ENCODE results near the gene CDC42EP3. TPM values are rescaled to one million over a fixed set of nuclear protein-coding genes. Genes with fewer than 3 reads are reported as not detected.

The CDC42EP3 gene
- 10 to 100 TPM in 4 of 8 experiments, 1 to 10 TPM in 3, under 1 TPM in 1; 0.63 to 32.1 (median 11.1) TPM for total RNA-seq

GRCh38 chr2:37671009-37671815, at the start of gene CDC42EP3:
TSS of gene CDC42EP3 (minus strand) at chr2:37671642. CDS start at chr2:37646587, 25,055 bp downstream.
- Histone ChIP-seq H3K27ac (peak within 1 kb of the TSS; percentile 87 to 93), H3K4me1 (replicated peaks in 1 of 2) (peaks cover 6 to 10% of the 10 kb centered on the region in 2 donors), H3K4me3 (peak within 1 kb of the TSS; percentile 72 to 95 (median 92))
- peak; percentile 28 to 69 (median 58) for ATAC-seq (replicated peaks in 6 of 8)
- in situ Hi-C loops (cut with MboI; ENCODE audit: low pct_unique_long_range_greater_than_20kb in 2 of 9, low sequenced_read_pairs in 9 of 9, unreplicated experiment in 9 of 9), result loop anchor here in 1 of 9 experiments (25.0 kb wide), 1 partner anchor 259 kb away; no protein-coding TSS in a partner anchor
- 0 to 20% (median 0%) methylated on average over 1 to 11 of the region's 90 CpGs; no CpG with 5 or more reads in 3 of the 10 experiments for WGBS, 10 experiments

- in situ Hi-C loops (cut with MboI; ENCODE audit: low pct_unique_long_range_greater_than_20kb in 2 of 9, low sequenced_read_pairs in 9 of 9, unreplicated experiment in 9 of 9), result no loop called here
- H3K4me3 ChIP-seq, result no peak overlapping the region
- no peak overlapping the region for H3K27ac ChIP-seq
- WGBS, 10 experiments, result 8 to 100% (median 82%) methylated on average over 1 to 2 of the region's 2 CpGs; no CpG with 5 or more reads in 3 of the 10 experiments
- no peak for ATAC-seq (replicated peaks in 6 of 8)
- no peaks in the 10 kb centered on the region for H3K4me1 ChIP-seq (replicated peaks in 1 of 2)
Measured at GRCh38 chr2:37721201-37721560, 49.7 kb upstream of the CDC42EP3 start.

- 4 to 89% (median 66%) methylated on average over 1 to 6 of the region's 6 CpGs for WGBS, 10 experiments
- Histone ChIP-seq H3K4me1 (replicated peaks in 1 of 2) (no peaks in the 10 kb centered on the region), H3K27ac (no peak overlapping the region), H3K4me3 (no peak overlapping the region)
- ATAC-seq (replicated peaks in 6 of 8), result no peak
- in situ Hi-C loops (cut with MboI; ENCODE audit: low pct_unique_long_range_greater_than_20kb in 2 of 9, low sequenced_read_pairs in 9 of 9, unreplicated experiment in 9 of 9), result no loop called here
Measured at GRCh38 chr2:37720533-37721200, 49.2 kb upstream of the CDC42EP3 start.

GRCh38 chr2:37718515-37719161, 47.2 kb upstream of the CDC42EP3 start:
- H3K4me3 ChIP-seq, result no peak overlapping the region
- WGBS, 10 experiments, result 60 to 100% (median 83%) methylated on average over 1 to 6 of the region's 7 CpGs
- ATAC-seq (replicated peaks in 6 of 8), result no peak
- no peak overlapping the region for H3K27ac ChIP-seq
- in situ Hi-C loops (cut with MboI; ENCODE audit: low pct_unique_long_range_greater_than_20kb in 2 of 9, low sequenced_read_pairs in 9 of 9, unreplicated experiment in 9 of 9), result no loop called here
- H3K4me1 ChIP-seq (replicated peaks in 1 of 2), result no peaks in the 10 kb centered on the region

GRCh38 chr2:37713258-37713700, 41.8 kb upstream of the CDC42EP3 start:
- WGBS, 10 experiments, result 7 to 100% (median 50%) methylated on average over 1 to 3 of the region's 3 CpGs; no CpG with 5 or more reads in 3 of the 10 experiments
- Histone ChIP-seq H3K4me1 (replicated peaks in 1 of 2) (no peaks in the 10 kb centered on the region), H3K4me3 (no peak overlapping the region), H3K27ac (no peak overlapping the region)
- peak in 4 of 8 experiments; percentile 22 to 89 (median 57) for ATAC-seq (replicated peaks in 6 of 8)
- in situ Hi-C loops (cut with MboI; ENCODE audit: low pct_unique_long_range_greater_than_20kb in 2 of 9, low sequenced_read_pairs in 9 of 9, unreplicated experiment in 9 of 9), result no loop called here

GRCh38 chr2:37711831-37712230, 40.4 kb upstream of the CDC42EP3 start:
- no peak for ATAC-seq (replicated peaks in 6 of 8)
- in situ Hi-C loops (cut with MboI; ENCODE audit: low pct_unique_long_range_greater_than_20kb in 2 of 9, low sequenced_read_pairs in 9 of 9, unreplicated experiment in 9 of 9), result no loop called here

GRCh38 chr2:37711308-37711731, 39.9 kb upstream of the CDC42EP3 start:
- 17 to 89% (median 80%) methylated on average over 1 of the region's 1 CpG; no CpG with 5 or more reads in 7 of the 10 experiments for WGBS, 10 experiments
- Histone ChIP-seq H3K4me1 (replicated peaks in 1 of 2) (peaks cover 0 to 2% of the 10 kb centered on the region in 2 donors), H3K4me3 (no peak overlapping the region), H3K27ac (no peak overlapping the region)
- peak in 3 of 8 experiments; percentile 61 to 77 (median 68) for ATAC-seq (replicated peaks in 6 of 8)
- in situ Hi-C loops (cut with MboI; ENCODE audit: low pct_unique_long_range_greater_than_20kb in 2 of 9, low sequenced_read_pairs in 9 of 9, unreplicated experiment in 9 of 9), result no loop called here

More at GRCh38 chr2:37711831-37712230, 40.4 kb upstream of the CDC42EP3 start:
- WGBS, 10 experiments, result 18 to 100% (median 93%) methylated on average over 1 to 2 of the region's 2 CpGs; no CpG with 5 or more reads in 3 of the 10 experiments
- H3K4me3 ChIP-seq, result no peak overlapping the region
- no peak overlapping the region for H3K27ac ChIP-seq
- H3K4me1 ChIP-seq (replicated peaks in 1 of 2), result no peaks in the 10 kb centered on the region

- ATAC-seq (replicated peaks in 6 of 8), result no peak
- Histone ChIP-seq H3K4me3 (no peak overlapping the region), H3K4me1 (replicated peaks in 1 of 2) (peaks cover 0 to 2% of the 10 kb centered on the region in 2 donors), H3K27ac (no peak overlapping the region)
- in situ Hi-C loops (cut with MboI; ENCODE audit: low pct_unique_long_range_greater_than_20kb in 2 of 9, low sequenced_read_pairs in 9 of 9, unreplicated experiment in 9 of 9), result no loop called here
- 71 to 92% (median 88%) methylated on average over 2 to 4 of the region's 4 CpGs; no CpG with 5 or more reads in 1 of the 10 experiments for WGBS, 10 experiments
Measured at GRCh38 chr2:37709111-37709510, 37.7 kb upstream of the CDC42EP3 start.

- no peak for ATAC-seq (replicated peaks in 6 of 8)
- in situ Hi-C loops (cut with MboI; ENCODE audit: low pct_unique_long_range_greater_than_20kb in 2 of 9, low sequenced_read_pairs in 9 of 9, unreplicated experiment in 9 of 9), result no loop called here
- 17 to 83% (median 72%) methylated on average over 1 to 2 of the region's 2 CpGs; no CpG with 5 or more reads in 2 of the 10 experiments for WGBS, 10 experiments
Measured at GRCh38 chr2:37708146-37708545, 36.7 kb upstream of the CDC42EP3 start.

GRCh38 chr2:37707393-37707792, 36.0 kb upstream of the CDC42EP3 start:
- in situ Hi-C loops (cut with MboI; ENCODE audit: low pct_unique_long_range_greater_than_20kb in 2 of 9, low sequenced_read_pairs in 9 of 9, unreplicated experiment in 9 of 9), result no loop called here
- Histone ChIP-seq H3K4me3 (no peak overlapping the region), H3K4me1 (replicated peaks in 1 of 2) (peaks cover 0 to 2% of the 10 kb centered on the region in 2 donors), H3K27ac (no peak overlapping the region)
- 60 to 100% (median 92%) methylated on average over 1 of the region's 1 CpG; no CpG with 5 or more reads in 4 of the 10 experiments for WGBS, 10 experiments
- ATAC-seq (replicated peaks in 6 of 8), result no peak

More at GRCh38 chr2:37708146-37708545, 36.7 kb upstream of the CDC42EP3 start:
- peaks cover 0 to 2% of the 10 kb centered on the region in 2 donors for H3K4me1 ChIP-seq (replicated peaks in 1 of 2)
- H3K27ac ChIP-seq, result no peak overlapping the region
- no peak overlapping the region for H3K4me3 ChIP-seq

GRCh38 chr2:37706334-37707183, 35.1 kb upstream of the CDC42EP3 start:
- in situ Hi-C loops (cut with MboI; ENCODE audit: low pct_unique_long_range_greater_than_20kb in 2 of 9, low sequenced_read_pairs in 9 of 9, unreplicated experiment in 9 of 9), result no loop called here
- 0 to 100% (median 66%) methylated on average over 1 to 4 of the region's 4 CpGs for WGBS, 10 experiments
- no peak overlapping the region for H3K27ac ChIP-seq
- ATAC-seq (replicated peaks in 6 of 8), result peak in 2 of 8 experiments; percentile 23 to 40
- peaks cover 0 to 2% of the 10 kb centered on the region in 2 donors for H3K4me1 ChIP-seq (replicated peaks in 1 of 2)
- no peak overlapping the region for H3K4me3 ChIP-seq

GRCh38 chr2:37705191-37705590, 33.7 kb upstream of the CDC42EP3 start:
- peaks cover 0 to 2% of the 10 kb centered on the region in 2 donors for H3K4me1 ChIP-seq (replicated peaks in 1 of 2)
- WGBS, 10 experiments, result 22 to 72% (median 44%) methylated on average over 1 to 2 of the region's 2 CpGs; no CpG with 5 or more reads in 2 of the 10 experiments
- no peak overlapping the region for H3K27ac ChIP-seq
- no peak for ATAC-seq (replicated peaks in 6 of 8)
- no peak overlapping the region for H3K4me3 ChIP-seq
- in situ Hi-C loops (cut with MboI; ENCODE audit: low pct_unique_long_range_greater_than_20kb in 2 of 9, low sequenced_read_pairs in 9 of 9, unreplicated experiment in 9 of 9), result no loop called here

Data from motor neuron (in vitro differentiated cells).